ENCODE data around the gene SPAM1. TPM values are rescaled to one million over a fixed set of nuclear protein-coding genes. Genes with fewer than 3 reads are reported as not detected.
"Not testable (repeated sequence)": the region's sequence is repeated elsewhere in the genome, so short reads cannot be mapped to it uniquely, and the experiment has no call there.

Gene SPAM1
- total RNA-seq, 4 donors from 2014 or later: 1.1 TPM; not detected in 2

- no peak overlapping the region for H3K4me3 ChIP-seq
- no peaks in the 10 kb centered on the region for H3K27me3 ChIP-seq
- H3K9me3 ChIP-seq: no peaks in the 10 kb centered on the region
- no peak for TF ChIP-seq CTCF (IDR thresholded peaks at IDR 0.05)
- TF ChIP-seq POLR2A (IDR thresholded peaks at IDR 0.05): no peak
- no peak overlapping the region for H3K27ac ChIP-seq
- no peak for DNase-seq
- no peaks in the 10 kb centered on the region for H3K36me3 ChIP-seq
- no peaks in the 10 kb centered on the region for H3K4me1 ChIP-seq
These were observed 73.9 kb downstream of the SPAM1 start for GRCh38 chr7:123998921-123999320.

GRCh38 chr7:123999703-124000102 lies 74.7 kb downstream of the SPAM1 start:
- Histone ChIP-seq H3K9me3 (no peaks in the 10 kb centered on the region), H3K4me1 (no peaks in the 10 kb centered on the region)
- TF ChIP-seq CTCF (IDR thresholded peaks at IDR 0.05) (no peak), POLR2A (IDR thresholded peaks at IDR 0.05) (no peak)

GRCh38 chr7:124008296-124008695 lies 83.3 kb downstream of the SPAM1 start:
- not testable (repeated sequence) for DNase-seq, H3K4me3 ChIP-seq, H3K27ac ChIP-seq, H3K27me3 ChIP-seq, H3K9me3 ChIP-seq, H3K36me3 ChIP-seq, H3K4me1 ChIP-seq

More at GRCh38 chr7:123999703-124000102, 74.7 kb downstream of the SPAM1 start:
- no peaks in the 10 kb centered on the region for H3K36me3 ChIP-seq
- no peak for DNase-seq
- H3K4me3 ChIP-seq: no peak overlapping the region
- H3K27ac ChIP-seq: no peak overlapping the region
- no peaks in the 10 kb centered on the region for H3K27me3 ChIP-seq

GRCh38 chr7:124009321-124009720 lies 84.3 kb downstream of the SPAM1 start:
- Histone ChIP-seq H3K27ac (no peak overlapping the region), H3K4me1 (no peaks in the 10 kb centered on the region), H3K9me3 (no peaks in the 10 kb centered on the region), H3K4me3 (no peak overlapping the region), H3K36me3 (no peaks in the 10 kb centered on the region), H3K27me3 (no peaks in the 10 kb centered on the region)
- TF ChIP-seq POLR2A (IDR thresholded peaks at IDR 0.05): no peak
- TF ChIP-seq CTCF (IDR thresholded peaks at IDR 0.05): no peak
- no peak for DNase-seq

Other genes with a start within 250 kb of the SPAM1 start
- gene WASL, start 176.2 kb upstream of the SPAM1 start, total RNA-seq: 10 to 100 TPM; 33.8 to 60.2 (median 51.5) TPM
- gene HYAL4, start 80.1 kb upstream of the SPAM1 start, total RNA-seq: under 1 TPM in 1 of 4 donors, not detected in 3; 0.53 TPM
- gene TMEM229A, start 107.8 kb downstream of the SPAM1 start, total RNA-seq: 10 to 100 TPM in 3 of 4 donors, not detected in 1; 10.6 to 23.1 (median 11.4) TPM

All from Peyer's patch (tissue), 4 donors.